Activated effector memory CD4-positive, alpha-beta T cell treated with Interleukin-2 at 50 U/mL for 16 hours (primary cell): Measurements from ENCODE around the gene XRCC4.

Source experiments
- DNase-seq: peaks from one replicate; pipeline ENCODE4 v3.0.0-alpha.2; 2020

The XRCC4 gene

DNA sequence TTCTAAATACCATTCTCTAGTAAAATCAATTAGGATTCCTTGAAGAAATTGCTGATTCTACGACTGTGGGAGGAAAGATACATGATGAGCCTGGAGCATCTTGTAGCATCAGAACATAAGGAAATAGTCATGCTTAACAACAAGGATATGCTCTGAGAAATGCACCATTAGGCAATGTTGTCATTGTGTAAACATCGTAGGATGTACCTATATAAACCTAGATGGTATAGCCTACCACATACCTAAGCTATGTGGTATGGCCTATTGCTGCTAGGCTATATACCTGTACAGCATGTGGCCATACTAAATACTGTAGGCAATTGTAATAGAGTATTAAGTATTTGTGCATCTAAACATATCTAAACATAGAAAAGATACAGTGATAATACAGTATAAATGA lies 316.8 kb downstream of the XRCC4 start:
- no peak for DNase-seq

- no peak for DNase-seq
These were observed 319.3 kb downstream of the XRCC4 start for GRCh38 chr5:83396662-83397061.

DNA sequence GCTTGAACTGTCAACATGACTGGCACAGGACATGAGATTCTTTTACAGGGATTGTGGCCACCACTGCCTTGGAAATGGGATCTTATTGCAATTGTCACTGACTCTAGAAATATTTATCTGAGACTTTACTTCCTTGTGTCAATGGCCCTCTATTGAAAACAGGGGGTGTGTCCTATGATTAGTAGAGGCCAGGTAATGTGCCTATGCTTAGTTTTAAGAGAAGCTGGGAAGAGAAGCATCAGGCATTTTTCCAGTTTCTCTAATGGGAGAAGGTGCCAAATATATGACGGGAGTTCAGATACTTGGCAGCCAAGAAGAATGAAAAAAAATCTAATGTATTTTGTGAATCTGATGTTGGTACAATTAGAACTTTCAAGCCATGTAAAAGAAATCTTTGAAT lies 320.3 kb downstream of the XRCC4 start:
- DNase-seq: no peak

GRCh38 chr5:83400241-83400640 lies 322.9 kb downstream of the XRCC4 start:
- no peak for DNase-seq

DNA sequence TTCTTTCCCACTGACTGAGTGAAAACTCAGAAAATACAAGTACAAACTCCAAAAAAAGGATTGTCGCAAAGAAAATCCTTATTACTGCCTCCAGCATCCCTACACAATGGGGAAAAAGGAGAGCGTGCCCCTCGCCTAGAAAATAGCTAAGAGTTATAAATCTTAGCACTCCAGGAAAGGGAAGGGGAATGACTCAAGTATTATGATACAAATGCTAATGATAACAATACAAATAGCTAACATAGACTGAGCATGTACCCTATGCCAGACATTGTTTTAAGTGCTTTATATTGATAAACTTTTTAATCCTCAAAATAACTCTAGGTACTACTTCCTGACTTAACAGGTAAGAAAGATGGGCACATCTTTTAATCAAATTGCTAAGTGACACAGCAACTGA lies 323.4 kb downstream of the XRCC4 start:
- DNase-seq: no peak

DNA sequence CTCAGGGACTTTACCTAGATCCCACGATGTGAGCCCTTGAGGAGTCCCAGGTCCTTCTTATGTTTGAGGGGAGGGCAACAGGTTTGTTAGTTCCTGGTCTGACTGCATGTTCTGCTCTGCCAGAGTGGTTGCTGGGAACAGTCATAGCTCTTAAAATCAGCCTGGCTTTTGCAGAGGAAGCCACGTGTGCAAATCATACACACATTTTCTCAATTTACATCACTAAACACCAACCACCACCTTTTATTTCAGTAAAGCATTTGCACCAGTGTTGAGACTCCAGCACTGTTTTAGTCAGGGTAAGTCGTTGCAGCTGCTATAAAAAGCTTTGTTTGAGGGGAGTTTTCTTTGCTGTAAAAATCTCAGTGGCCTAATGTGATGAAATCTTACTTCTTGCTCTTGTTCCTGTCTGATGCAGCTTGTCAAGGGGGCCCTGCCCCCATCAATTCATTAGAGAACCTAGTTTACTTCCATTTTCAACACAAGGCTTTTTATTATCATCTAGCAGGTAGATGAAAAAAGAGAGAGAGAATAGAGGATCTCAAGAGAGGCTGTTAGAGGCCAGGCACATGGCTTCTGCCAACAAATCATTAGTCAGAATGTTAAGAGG lies 323.9 kb downstream of the XRCC4 start:
- no peak for DNase-seq

DNA sequence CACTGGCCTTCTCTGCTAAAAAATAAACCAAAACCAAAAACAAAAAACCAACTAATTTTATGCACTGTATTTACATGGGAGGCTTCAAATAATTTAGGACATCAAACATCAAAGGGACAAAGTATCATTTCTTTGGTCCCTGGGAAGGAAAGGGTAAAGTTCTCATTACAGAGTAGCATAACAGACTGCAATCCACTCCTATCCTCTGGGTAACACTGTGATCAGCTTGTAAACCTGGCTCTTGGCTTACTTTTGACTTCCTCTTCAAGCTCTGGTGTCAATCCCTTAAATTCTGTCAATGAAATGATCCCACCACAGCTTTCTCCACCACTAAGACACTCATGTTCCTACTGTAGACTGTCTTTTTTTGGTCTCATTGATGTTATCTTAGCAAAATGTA lies 324.4 kb downstream of the XRCC4 start:
- no peak for DNase-seq
